ENCODE measurements around the gene MSANTD1. TPM values are rescaled to one million over a fixed set of nuclear protein-coding genes. Genes with fewer than 3 reads are reported as not detected.

Gene MSANTD1
- total and polyA plus RNA-seq, 3 donors from 2014 or later = 3.6 to 10.3 (median 10.1) TPM

- peaks cover 3% of the 10 kb centered on the region for H3K36me3 ChIP-seq (ENCODE audit: low read depth, missing control alignments)
- H3K9me3 ChIP-seq = no peaks in the 10 kb centered on the region
- intact Hi-C loops (cut with DNase I; ENCODE audit: low total_unique reads) = no loop called here
- no peaks in the 10 kb centered on the region for H3K4me1 ChIP-seq
- H3K27ac ChIP-seq = no peak overlapping the region
- no peaks in the 10 kb centered on the region for H3K27me3 ChIP-seq
- H3K4me3 ChIP-seq = no peak overlapping the region
- no peak for TF ChIP-seq CTCF (IDR thresholded peaks at IDR 0.05)
- no peak for TF ChIP-seq POLR2A (IDR thresholded peaks at IDR 0.05)
- no peak for DNase-seq
- 90 to 94% methylated on average over 5 of the region's 5 CpGs for WGBS, 2 donors
Measured at GRCh38 chr4:3207531-3208037, 41.4 kb upstream of the MSANTD1 start.

- Histone ChIP-seq H3K4me1 (no peaks in the 10 kb centered on the region), H3K36me3 (ENCODE audit: low read depth, missing control alignments) (peaks cover 3% of the 10 kb centered on the region), H3K9me3 (no peaks in the 10 kb centered on the region), H3K27ac (no peak overlapping the region), H3K27me3 (no peaks in the 10 kb centered on the region), H3K4me3 (no peak overlapping the region)
- TF ChIP-seq POLR2A (IDR thresholded peaks at IDR 0.05) (no peak), CTCF (IDR thresholded peaks at IDR 0.05) (no peak)
- intact Hi-C loops (cut with DNase I; ENCODE audit: low total_unique reads) = no loop called here
- WGBS, 2 donors = 95 to 96% methylated on average over 14 of the region's 14 CpGs
- DNase-seq = no peak
Measured at GRCh38 chr4:3208826-3209225, 40.1 kb upstream of the MSANTD1 start.

- H3K4me3 ChIP-seq = no peak overlapping the region
- intact Hi-C loops (cut with DNase I; ENCODE audit: low total_unique reads) = no loop called here
- WGBS, 2 donors = 91 to 96% methylated on average over 17 of the region's 17 CpGs
- no peak for DNase-seq
- no peak overlapping the region for H3K27ac ChIP-seq
- peaks cover 3% of the 10 kb centered on the region for H3K36me3 ChIP-seq (ENCODE audit: low read depth, missing control alignments)
- no peaks in the 10 kb centered on the region for H3K27me3 ChIP-seq
- TF ChIP-seq CTCF (IDR thresholded peaks at IDR 0.05) (no peak), POLR2A (IDR thresholded peaks at IDR 0.05) (no peak)
- H3K9me3 ChIP-seq = no peaks in the 10 kb centered on the region
- H3K4me1 ChIP-seq = no peaks in the 10 kb centered on the region
Measured at GRCh38 chr4:3209551-3210325, 39.2 kb upstream of the MSANTD1 start.

GRCh38 chr4:3210467-3210866 lies 38.5 kb upstream of the MSANTD1 start:
- Histone ChIP-seq H3K36me3 (ENCODE audit: low read depth, missing control alignments) (peaks cover 3% of the 10 kb centered on the region), H3K27me3 (no peaks in the 10 kb centered on the region), H3K9me3 (no peaks in the 10 kb centered on the region), H3K4me3 (no peak overlapping the region), H3K4me1 (no peaks in the 10 kb centered on the region), H3K27ac (no peak overlapping the region)
- intact Hi-C loops (cut with DNase I; ENCODE audit: low total_unique reads) = no loop called here
- no peak for DNase-seq
- TF ChIP-seq POLR2A (IDR thresholded peaks at IDR 0.05) = no peak
- TF ChIP-seq CTCF (IDR thresholded peaks at IDR 0.05) = no peak
- 91 to 92% methylated on average over 5 to 6 of the region's 6 CpGs for WGBS, 2 donors

GRCh38 chr4:3211866-3212265 lies 37.1 kb upstream of the MSANTD1 start:
- Histone ChIP-seq H3K9me3 (no peaks in the 10 kb centered on the region), H3K27ac (no peak overlapping the region), H3K4me3 (no peak overlapping the region), H3K27me3 (no peaks in the 10 kb centered on the region), H3K4me1 (no peaks in the 10 kb centered on the region), H3K36me3 (ENCODE audit: low read depth, missing control alignments) (peaks cover 3% of the 10 kb centered on the region)
- intact Hi-C loops (cut with DNase I; ENCODE audit: low total_unique reads) = no loop called here
- DNase-seq = no peak
- 97% methylated on average over 8 of the region's 8 CpGs for WGBS, 2 donors
- TF ChIP-seq CTCF (IDR thresholded peaks at IDR 0.05) = no peak
